H9 (cell line): ENCODE measurements around the gene SUN1. TPM values are rescaled to one million over a fixed set of nuclear protein-coding genes. Genes with fewer than 3 reads are reported as not detected.

ENCODE experiments used
- DNase-seq: peaks from one replicate; pipeline ENCODE4 v3.0.0-alpha.2; 2017
- H2AFZ ChIP-seq: one replicate; pipeline ENCODE4 v1.6.1; 2013; ENCODE audit warnings: mild to moderate bottlenecking, low read length, control low read depth, moderate library complexity
- H2AK5ac ChIP-seq: 2 replicates; pipeline ENCODE4 v1.6.1; 2013; ENCODE audit warnings: low read length, control low read depth, mixed read lengths; ENCODE audit not compliant: insufficient read length
- H2BK120ac ChIP-seq: one replicate; pipeline ENCODE4 v1.6.1; 2013; ENCODE audit warnings: low read depth, mild to moderate bottlenecking, low read length, control low read depth, inconsistent platforms; ENCODE audit not compliant: poor library complexity, severe bottlenecking
- H2BK12ac ChIP-seq: 2 replicates; pipeline ENCODE4 v1.6.1; 2013; ENCODE audit warnings: low read length, control low read depth, mixed read lengths, low read depth; ENCODE audit not compliant: insufficient read length
- H2BK15ac ChIP-seq: 2 replicates; pipeline ENCODE4 v1.6.1; 2013; ENCODE audit warnings: low read depth, low read length, control low read depth
- H2BK20ac ChIP-seq: one replicate; pipeline ENCODE4 v1.6.1; 2013; ENCODE audit warnings: low read depth, mild to moderate bottlenecking, low read length, control low read depth, inconsistent platforms; ENCODE audit not compliant: poor library complexity, severe bottlenecking
- H2BK5ac ChIP-seq: 2 replicates; pipeline ENCODE4 v1.6.1; 2013; ENCODE audit warnings: low read length, control low read depth, mixed read lengths; ENCODE audit not compliant: insufficient read length
- H3K14ac ChIP-seq: 2 replicates; pipeline ENCODE4 v1.6.1; 2013; ENCODE audit warnings: low read length, control low read depth; ENCODE audit not compliant: insufficient read depth
- H3K18ac ChIP-seq: 2 replicates; pipeline ENCODE4 v1.6.1; 2013; ENCODE audit warnings: low read depth, mild to moderate bottlenecking, mixed read lengths, low read length, control low read depth; ENCODE audit not compliant: insufficient read length
- H3K23ac ChIP-seq: 2 replicates; pipeline ENCODE4 v1.6.1; 2013; ENCODE audit warnings: low read length, control low read depth, mixed read lengths, low read depth; ENCODE audit not compliant: insufficient read length
- H3K23me2 ChIP-seq: 2 replicates; pipeline ENCODE4 v1.6.1; 2013; ENCODE audit warnings: low read depth, mild to moderate bottlenecking, mixed read lengths, low read length, control low read depth; ENCODE audit not compliant: insufficient read length, poor library complexity, severe bottlenecking
- H3K27ac ChIP-seq: 2 replicates; pipeline ENCODE4 v1.5.1; 2013; ENCODE audit warnings: low read length, control low read depth, mixed read lengths, low read depth; ENCODE audit not compliant: insufficient read length
- H3K27me3 ChIP-seq: 2 replicates; pipeline ENCODE4 v1.6.1; 2013; ENCODE audit warnings: low read length, control low read depth, inconsistent platforms; ENCODE audit not compliant: insufficient read depth
- H3K4ac ChIP-seq: 2 replicates; pipeline ENCODE4 v1.6.1; 2013; ENCODE audit warnings: low read depth, mild to moderate bottlenecking, control low read depth, inconsistent platforms, low read length, moderate library complexity
- H3K4me1 ChIP-seq: 2 replicates; pipeline ENCODE4 v1.6.1; 2013; ENCODE audit warnings: low read length, control low read depth, inconsistent platforms; ENCODE audit not compliant: insufficient read depth
- H3K4me2 ChIP-seq: 2 replicates; pipeline ENCODE4 v1.6.1; 2013; ENCODE audit warnings: low read length, control low read depth, mixed read lengths; ENCODE audit not compliant: insufficient read length, insufficient read depth
- H3K56ac ChIP-seq: 2 replicates; pipeline ENCODE4 v1.6.1; 2013; ENCODE audit warnings: low read depth, mild to moderate bottlenecking, mixed read lengths, low read length, control low read depth; ENCODE audit not compliant: insufficient read length
- H3K79me1 ChIP-seq: 2 replicates; pipeline ENCODE4 v1.6.1; 2013; ENCODE audit warnings: low read depth, mild to moderate bottlenecking, moderate library complexity, low read length, control low read depth, inconsistent platforms; ENCODE audit not compliant: insufficient read depth, poor library complexity, severe bottlenecking
- H3K79me2 ChIP-seq: 2 replicates; pipeline ENCODE4 v1.6.1; 2013; ENCODE audit warnings: low read length, control low read depth, inconsistent platforms; ENCODE audit not compliant: insufficient read depth
- H3K9ac ChIP-seq: 2 replicates; pipeline ENCODE4 v1.6.1; 2013; ENCODE audit warnings: low read length, control low read depth, mixed read lengths; ENCODE audit not compliant: insufficient read length; ENCODE audit errors: extremely low read depth
- H3K9me3 ChIP-seq: one replicate; pipeline ENCODE4 v1.6.1; 2013; ENCODE audit warnings: low read depth, low read length, inconsistent platforms; ENCODE audit not compliant: control insufficient read depth
- H3T11ph ChIP-seq: one replicate; pipeline ENCODE4 v1.6.1; 2013; ENCODE audit warnings: mild to moderate bottlenecking, low read length, control low read depth, inconsistent platforms
- H4K20me1 ChIP-seq: one replicate; pipeline ENCODE4 v1.6.1; 2013; ENCODE audit not compliant: control insufficient read depth, insufficient read length, insufficient read depth
- H4K5ac ChIP-seq: 2 replicates; pipeline ENCODE4 v1.6.1; 2013; ENCODE audit warnings: low read depth, mild to moderate bottlenecking, mixed read lengths, low read length, control low read depth; ENCODE audit not compliant: insufficient read length
- H4K8ac ChIP-seq: replicated peaks from 2 replicates; pipeline ENCODE4 v1.6.1; 2013; ENCODE audit warnings: low read length, control low read depth, mixed read lengths, low read depth; ENCODE audit not compliant: insufficient read length
- H4K91ac ChIP-seq: 2 replicates; pipeline ENCODE4 v1.6.1; 2013; ENCODE audit warnings: low read depth, mild to moderate bottlenecking, moderate library complexity, mixed read lengths, low read length, control low read depth; ENCODE audit not compliant: insufficient read length
- H3K27ac Mint-ChIP-seq, 3 experiments: 2 replicates in 2 of 3; 3 replicates in 1 of 3; pipeline ENCODE4 v1.8.0; 2020 to 2021; ENCODE audit warnings: mixed read lengths in 3 of 3, mild to moderate bottlenecking in 1 of 3, moderate library complexity in 1 of 3
- H3K27me3 Mint-ChIP-seq: 2 replicates; pipeline ENCODE4 v1.8.0; 2021; ENCODE audit warnings: low read depth, mild to moderate bottlenecking, moderate library complexity, mixed read lengths
- H3K36me3 Mint-ChIP-seq, 3 experiments: 2 replicates in 2 of 3; 3 replicates in 1 of 3; pipeline ENCODE4 v1.8.0; 2020 to 2021; ENCODE audit warnings: low read depth in 3 of 3, mixed read lengths in 3 of 3; ENCODE audit not compliant: insufficient read depth in 1 of 3
- H3K4me1 Mint-ChIP-seq, 2 experiments: 2 replicates each; pipeline ENCODE4 v1.8.0; 2020; ENCODE audit warnings: mixed read lengths in 2 of 2
- H3K4me3 Mint-ChIP-seq, 2 experiments: 2 replicates in 1 of 2; 3 replicates in 1 of 2; pipeline ENCODE4 v1.8.0; 2020 to 2021; ENCODE audit warnings: mild to moderate bottlenecking in 2 of 2, mixed read lengths in 2 of 2, moderate library complexity in 1 of 2
- H3K9me3 Mint-ChIP-seq, 2 experiments: 2 replicates in 1 of 2; 3 replicates in 1 of 2; pipeline ENCODE4 v1.8.0; 2020; ENCODE audit warnings: mild to moderate bottlenecking in 2 of 2, mixed read lengths in 2 of 2, moderate library complexity in 1 of 2
- CTCF ChIP-seq: fragments of 200-600 bp; sonication (generic); conservative IDR thresholded peaks from 3 replicates; pipeline ENCODE4 v1.8.0; 2021; ENCODE audit warnings: antibody characterized with exemption, mild to moderate bottlenecking
- WGBS: extraction: QIAGEN DNeasy Blood & Tissue Kit; methylation state at CpG from one replicate; pipeline ENCODE4 v1.1.7; 2013; ENCODE audit warnings: missing lambda C conversion rate, low lambda C conversion rate, mixed read lengths; ENCODE audit not compliant: insufficient read length; ENCODE audit errors: extremely low coverage; 5-methylcytosine and 5-hydroxymethylcytosine counted together
- total RNA-seq: library from RNA; stranded (reverse); gene quantifications from 2 replicates; pipeline ENCODE4 v1.2.1, GENCODE V29; 2021

SUN1 gene
- total RNA-seq, 1 experiment from 2014 or later = 118 TPM

GRCh38 chr7:884191-885003, 52.1 kb downstream of the SUN1 start:
- Histone ChIP-seq H3K27me3 (no peaks in the 10 kb centered on the region), H3K56ac (no peak overlapping the region), H2AK5ac (no peak overlapping the region), H4K8ac (no peak overlapping the region), H2BK20ac (no peak overlapping the region), H3K79me2 (peaks cover 48% of the 10 kb centered on the region; the same call in 1 of the 2 replicates), H2AFZ (no peak overlapping the region), H4K20me1 (no peaks in the 10 kb centered on the region), H2BK12ac (no peak overlapping the region), H3K27ac (no peak overlapping the region), H3K4me2 (no peak overlapping the region), H3K79me1 (peaks cover 9% of the 10 kb centered on the region), H4K5ac (no peak overlapping the region), H3K14ac (no peak overlapping the region), H3K18ac (no peak overlapping the region), H2BK5ac (no peak overlapping the region), H3K9ac (no peak overlapping the region), H3K4ac (no peak overlapping the region), H3K9me3 (no peaks in the 10 kb centered on the region), H2BK15ac (no peak overlapping the region), H3K23ac (no peak overlapping the region), H3K4me1 (no peaks in the 10 kb centered on the region), H3K23me2 (no peaks in the 10 kb centered on the region), H3T11ph (no peak overlapping the region), H2BK120ac (no peak overlapping the region), H4K91ac (no peak overlapping the region)
- no peak for TF ChIP-seq CTCF
- Mint-ChIP-seq H3K27ac (peak overlapping the region in 2 of 3 experiments; percentile 49 to 88; a peak in 2 of 7 replicates), H3K36me3 (peaks cover 14 to 32% (median 29%) of the 10 kb centered on the region in 3 experiments), H3K9me3 (peaks cover 0 to 3% of the 10 kb centered on the region in 2 experiments; a peak in 1 of 5 replicates), H3K4me3 (peak overlapping the region in 1 of 2 experiments; percentile 23; a peak in 2 of 5 replicates), H3K4me1 (peaks cover 2 to 6% of the 10 kb centered on the region in 2 experiments; a peak in 3 of 4 replicates), H3K27me3 (no peaks in the 10 kb centered on the region)
- no peak for DNase-seq
- WGBS = no CpG with 5 or more reads among the region's 31 CpGs
